Adrenal gland (tissue), 5 donors: ENCODE results near the gene FKTN.
"Not testable (repeated sequence)": the region's sequence is repeated elsewhere in the genome, so short reads cannot be mapped to it uniquely, and the experiment has no call there.

Source experiments
- CTCF ChIP-seq, 6 experiments: fragments of 450-650 bp in 4 of 6; fragments of 200-600 bp in 2 of 6; sonication (generic) in 1 of 6; IDR thresholded peaks; 1 replicate in 5 of 6; 2 replicates in 1 of 6; pipeline versions ENCODE4 v1.5.1 to v1.8.0; 2016 to 2021; ENCODE audit warnings: antibody characterized with exemption in 6 of 6, mild to moderate bottlenecking in 2 of 6, moderate library complexity in 1 of 6
- POLR2A ChIP-seq, 2 donors: fragments of 450-650 bp; IDR thresholded peaks; one replicate each; pipeline ENCODE4 v1.6.1; 2017; ENCODE audit warnings: antibody characterized with exemption in 2 of 2, mild to moderate bottlenecking in 2 of 2, moderate library complexity in 1 of 2
- donor health status: DM: no; HTN: no; CAD: no.

- TF ChIP-seq CTCF, POLR2A (IDR thresholded peaks at IDR 0.05): not testable (repeated sequence)
Measured at GRCh38 chr9:105581550-105581949, 23.6 kb downstream of the FKTN start.
